ENCODE results near the gene NAP1L4.

The NAP1L4 gene

GRCh38 chr11:2901854-2902783, 90.0 kb downstream of the NAP1L4 start:
- no peak for FAIRE-seq

- no peak for FAIRE-seq
These were observed 90.8 kb downstream of the NAP1L4 start for GRCh38 chr11:2901196-2901796.

- FAIRE-seq, result no peak
These were observed 92.9 kb downstream of the NAP1L4 start for GRCh38 chr11:2899080-2899783.

GRCh38 chr11:2898366-2899079, 93.6 kb downstream of the NAP1L4 start:
- no peak for FAIRE-seq

- no peak for FAIRE-seq
These were observed 95.1 kb downstream of the NAP1L4 start for GRCh38 chr11:2897048-2897447.

GRCh38 chr11:2896047-2896446, 96.1 kb downstream of the NAP1L4 start:
- FAIRE-seq, result no peak

Measured in TTC549 (cell line).